ENCODE data around the gene FGD2.

DNA sequence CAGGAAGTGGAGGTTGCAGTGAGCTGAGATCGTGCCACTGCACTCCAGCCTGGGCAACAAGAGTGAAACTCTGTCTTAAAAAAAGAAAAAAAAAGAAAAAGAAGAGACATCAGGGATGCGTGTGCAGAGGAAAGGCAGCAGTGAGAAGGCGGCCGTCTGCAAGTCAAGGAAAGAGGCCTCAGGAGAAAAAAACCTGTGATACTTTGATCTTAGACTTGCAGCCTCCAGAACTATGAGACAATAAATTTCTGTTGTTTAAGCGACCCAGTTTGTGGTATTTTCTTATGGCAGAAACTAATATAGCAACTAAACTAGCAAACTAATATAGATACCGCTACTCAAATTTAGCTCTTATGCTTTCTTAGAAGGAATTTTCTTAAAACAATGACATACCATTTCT, 36.1 kb downstream of the FGD2 start:
- TF ChIP-seq CTCF (IDR thresholded peaks at IDR 0.05; ENCODE audit: low read depth, low read length, poor library complexity, severe bottlenecking): no peak
- TF ChIP-seq EZH2phosphoT487 (IDR thresholded peaks at IDR 0.05; ENCODE audit: borderline replicate concordance, low read length): no peak
